BJ (cell line): ENCODE results near the gene MCIDAS. TPM values are rescaled to one million over a fixed set of nuclear protein-coding genes. Genes with fewer than 3 reads are reported as not detected.

Experiments
- CTCF ChIA-PET: fragments of 350-600 bp; formaldehyde crosslinking; extraction: SDS; loops from one replicate; lab custom pipeline; 2021; ENCODE audit warnings: antibody characterized with exemption, inconsistent platforms; lab: Yijun Ruan, JAX
- POLR2A ChIA-PET: fragments of 300-600 bp; sonication (Branson Sonifier 250); formaldehyde crosslinking; extraction: SDS; loops from one replicate; lab custom pipeline; 2021; ENCODE audit warnings: antibody characterized with exemption; lab: Charles Lee
- DNase-seq: peaks from one replicate; pipeline ENCODE4 v3.0.0-alpha.2; 2011; ENCODE audit warnings: low read depth
- H3K27me3 ChIP-seq: 2 replicates; pipeline ENCODE4 v1.6.0; 2011; ENCODE audit warnings: low read length; ENCODE audit not compliant: control insufficient read depth, insufficient read depth
- H3K36me3 ChIP-seq: 2 replicates; pipeline ENCODE4 v1.5.1; 2011; ENCODE audit warnings: low read length; ENCODE audit not compliant: control insufficient read depth, insufficient read depth
- H3K4me3 ChIP-seq: 2 replicates; pipeline ENCODE4 v1.5.1; 2011; ENCODE audit warnings: low read depth, mild to moderate bottlenecking, control low read depth, low read length
- CTCF ChIP-seq: IDR thresholded peaks from 2 replicates; pipeline ENCODE4 v1.5.1; 2011; ENCODE audit warnings: low read depth, mild to moderate bottlenecking, control low read depth, inconsistent platforms, low read length, moderate library complexity; ENCODE audit not compliant: insufficient read depth
- polyA plus RNA-seq: library from polyadenylated mRNA; depleted of rRNA; stranded (reverse); fragments of >200 nt; gene quantifications from 2 replicates; pipeline ENCODE4 v1.2.3, GENCODE V29; 2011

The MCIDAS gene
- polyA plus RNA-seq, 1 experiment: 0.04 TPM

- H3K4me3 ChIP-seq: no peak overlapping the region
- no peak for DNase-seq
- POLR2A ChIA-PET: no interaction called here
- CTCF ChIA-PET: no interaction called here
- H3K27me3 ChIP-seq: peaks cover 17% of the 10 kb centered on the region
- TF ChIP-seq CTCF: no peak
- H3K36me3 ChIP-seq: no peaks in the 10 kb centered on the region
Measured at GRCh38 chr5:55187370-55187769, 39.7 kb downstream of the MCIDAS start.

GRCh38 chr5:55180016-55180415 is 47.1 kb downstream of the MCIDAS start:
- Histone ChIP-seq H3K27me3 (peaks cover 24% of the 10 kb centered on the region), H3K4me3 (no peak overlapping the region), H3K36me3 (no peaks in the 10 kb centered on the region)
- POLR2A ChIA-PET: no interaction called here
- no peak for TF ChIP-seq CTCF
- CTCF ChIA-PET: interaction anchor here (1.2 kb wide), 1 partner anchor 46 kb away, joined by 3 read pairs; no protein-coding TSS in a partner anchor
- DNase-seq: no peak

- Histone ChIP-seq H3K27me3 (peaks cover 28% of the 10 kb centered on the region), H3K36me3 (no peaks in the 10 kb centered on the region)
- POLR2A ChIA-PET: no interaction called here
Measured at GRCh38 chr5:55177078-55177477, 50.0 kb downstream of the MCIDAS start.

GRCh38 chr5:55176176-55176818 is 50.8 kb downstream of the MCIDAS start:
- DNase-seq: no peak
- no peak overlapping the region for H3K4me3 ChIP-seq
- H3K27me3 ChIP-seq: peaks cover 27% of the 10 kb centered on the region
- CTCF ChIA-PET: interaction anchor here (0.6 to 1.4 kb wide), 4 partner anchors 16 to 803 kb away, joined by 3 to 4 read pairs (median 3); partner anchors contain the start of gene GPX8
- H3K36me3 ChIP-seq: no peaks in the 10 kb centered on the region
- 0 out of 2 replicates have a peak, but pooled peaks have one; percentile 11 for TF ChIP-seq CTCF
- POLR2A ChIA-PET: interaction anchor here (0.6 kb wide), 1 partner anchor 929 kb away, joined by 4 read pairs; no protein-coding TSS in a partner anchor

More at GRCh38 chr5:55177078-55177477, 50.0 kb downstream of the MCIDAS start:
- CTCF ChIA-PET: interaction anchor here (1.4 kb wide), 1 partner anchor 43 kb away, joined by 3 read pairs; no protein-coding TSS in a partner anchor
- TF ChIP-seq CTCF: no peak
- no peak overlapping the region for H3K4me3 ChIP-seq
- DNase-seq: no peak

- peaks cover 27% of the 10 kb centered on the region for H3K27me3 ChIP-seq
- H3K4me3 ChIP-seq: no peak overlapping the region
- DNase-seq: no peak
- POLR2A ChIA-PET: interaction anchor here (0.6 kb wide), 1 partner anchor 928 kb away, joined by 4 read pairs; no protein-coding TSS in a partner anchor
- CTCF ChIA-PET: interaction anchor here (0.6 to 1.3 kb wide), 6 partner anchors 16 to 1469 kb away, joined by 3 to 4 read pairs (median 3); partner anchors contain the start of gene GPX8
- no peaks in the 10 kb centered on the region for H3K36me3 ChIP-seq
- TF ChIP-seq CTCF: no peak
Measured at GRCh38 chr5:55175781-55176175, 51.3 kb downstream of the MCIDAS start.
